Brain microvascular endothelial cell (primary cell): ENCODE results near the gene CES4A.
"Not testable (repeated sequence)": the region's sequence is repeated elsewhere in the genome, so short reads cannot be mapped to it uniquely, and the experiment has no call there.

ENCODE experiments used
- DNase-seq: peaks from one replicate; pipeline ENCODE4 v3.0.0-alpha.2; 2020
- H3K27ac ChIP-seq: fragments of 250-450 bp; sonication (Bioruptor Pico); 2 replicates; pipeline ENCODE4 v1.5.1; 2020; ENCODE audit warnings: mild to moderate bottlenecking, moderate library complexity
- H3K27me3 ChIP-seq: fragments of 250-450 bp; sonication (Bioruptor Pico); replicated peaks from 2 replicates; pipeline ENCODE4 v1.5.1; 2020; ENCODE audit warnings: mild to moderate bottlenecking
- H3K36me3 ChIP-seq: fragments of 250-450 bp; sonication (Bioruptor Pico); replicated peaks from 2 replicates; pipeline ENCODE4 v1.5.1; 2020; ENCODE audit warnings: mild to moderate bottlenecking
- H3K4me3 ChIP-seq: 2 replicates; pipeline ENCODE4 v1.5.1; 2011; ENCODE audit warnings: low read depth, mild to moderate bottlenecking, control low read depth, low read length, moderate library complexity
- in situ Hi-C: cut with HindIII; loops from 2 replicates; pipeline ENCODE4 v1.10.0; 2017; ENCODE audit warnings: low sequenced_read_pairs, low pct_ligation_motif_present
- TF ChIP-seq, protein P1 (sequence below): IDR thresholded peaks from 2 replicates; pipeline ENCODE4 v1.5.1; 2011; ENCODE audit warnings: low read depth, mild to moderate bottlenecking, moderate library complexity, low read length, control low read depth, inconsistent platforms; ENCODE audit errors: missing control alignments

Gene CES4A

DNA sequence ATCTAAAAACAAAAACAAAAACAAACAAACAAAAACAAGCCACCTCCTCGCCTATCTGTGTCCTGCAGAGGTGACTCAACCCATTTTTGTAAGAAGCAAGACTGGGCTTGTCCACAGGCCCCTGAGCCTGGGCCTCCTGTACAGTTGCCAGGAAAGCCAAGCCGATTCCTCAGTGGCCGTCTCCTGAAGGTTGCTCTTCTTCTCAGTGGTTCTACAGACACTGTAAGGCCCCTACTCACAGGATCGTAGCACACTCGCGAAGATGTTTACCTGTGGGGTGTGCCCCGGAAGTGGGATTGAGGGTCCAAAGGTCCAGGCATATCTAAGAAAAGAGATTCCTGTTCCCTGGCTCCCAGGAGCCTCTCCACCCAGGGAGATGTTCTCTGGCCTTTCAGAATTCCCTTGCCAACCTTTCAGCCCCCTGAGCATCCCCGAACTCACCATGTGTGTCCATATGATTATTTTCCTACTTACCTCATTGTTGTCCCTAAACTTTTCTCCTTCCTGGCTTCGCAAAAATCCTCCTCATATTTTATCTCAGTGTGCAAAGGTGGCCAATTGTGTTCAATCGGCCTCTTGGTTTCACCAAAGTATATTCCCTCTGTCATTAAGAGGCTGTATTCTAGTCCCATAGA is 34.8 kb upstream of the CES4A start:
- H3K36me3 ChIP-seq: no peaks in the 10 kb centered on the region
- in situ Hi-C loops: no loop called here
- no peak for DNase-seq
- H3K27ac ChIP-seq: no peak overlapping the region
- no peak overlapping the region for H3K4me3 ChIP-seq
- peaks cover 4% of the 10 kb centered on the region for H3K27me3 ChIP-seq
- TF ChIP-seq, protein P1, sequence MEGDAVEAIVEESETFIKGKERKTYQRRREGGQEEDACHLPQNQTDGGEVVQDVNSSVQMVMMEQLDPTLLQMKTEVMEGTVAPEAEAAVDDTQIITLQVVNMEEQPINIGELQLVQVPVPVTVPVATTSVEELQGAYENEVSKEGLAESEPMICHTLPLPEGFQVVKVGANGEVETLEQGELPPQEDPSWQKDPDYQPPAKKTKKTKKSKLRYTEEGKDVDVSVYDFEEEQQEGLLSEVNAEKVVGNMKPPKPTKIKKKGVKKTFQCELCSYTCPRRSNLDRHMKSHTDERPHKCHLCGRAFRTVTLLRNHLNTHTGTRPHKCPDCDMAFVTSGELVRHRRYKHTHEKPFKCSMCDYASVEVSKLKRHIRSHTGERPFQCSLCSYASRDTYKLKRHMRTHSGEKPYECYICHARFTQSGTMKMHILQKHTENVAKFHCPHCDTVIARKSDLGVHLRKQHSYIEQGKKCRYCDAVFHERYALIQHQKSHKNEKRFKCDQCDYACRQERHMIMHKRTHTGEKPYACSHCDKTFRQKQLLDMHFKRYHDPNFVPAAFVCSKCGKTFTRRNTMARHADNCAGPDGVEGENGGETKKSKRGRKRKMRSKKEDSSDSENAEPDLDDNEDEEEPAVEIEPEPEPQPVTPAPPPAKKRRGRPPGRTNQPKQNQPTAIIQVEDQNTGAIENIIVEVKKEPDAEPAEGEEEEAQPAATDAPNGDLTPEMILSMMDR: no peak

DNA sequence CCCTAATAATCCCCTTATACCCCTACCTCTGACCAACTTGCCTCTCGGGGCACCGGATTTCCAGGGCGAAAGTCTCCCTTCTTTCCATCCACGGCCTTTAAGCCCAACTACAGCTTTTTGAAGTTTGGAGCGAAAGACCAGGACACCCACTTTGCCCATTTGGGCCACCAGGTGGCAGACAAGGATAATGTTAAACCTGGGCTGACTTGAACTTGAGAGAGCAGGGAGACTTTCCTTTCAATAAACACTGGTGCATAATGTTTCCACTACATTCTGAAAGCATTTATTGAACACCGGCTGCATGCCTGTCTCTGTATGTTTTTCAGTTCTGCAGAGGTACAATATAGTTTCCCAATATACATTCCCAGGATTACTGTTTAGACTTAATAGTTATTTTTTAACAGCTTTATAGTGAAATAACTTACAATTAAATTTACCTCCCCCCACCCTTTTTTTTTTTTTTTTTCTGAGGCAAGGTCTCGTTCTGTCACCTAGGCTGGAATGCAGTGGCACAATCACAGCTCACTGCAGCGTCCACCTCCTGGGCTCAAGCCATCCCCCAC is 34.2 kb upstream of the CES4A start:
- TF ChIP-seq, protein P1: peak; percentile 90
- no peaks in the 10 kb centered on the region for H3K36me3 ChIP-seq
- no peak overlapping the region for H3K4me3 ChIP-seq
- peaks cover 2% of the 10 kb centered on the region for H3K27me3 ChIP-seq
- peak; percentile 69 for DNase-seq
- in situ Hi-C loops: no loop called here
- H3K27ac ChIP-seq: no peak overlapping the region

DNA sequence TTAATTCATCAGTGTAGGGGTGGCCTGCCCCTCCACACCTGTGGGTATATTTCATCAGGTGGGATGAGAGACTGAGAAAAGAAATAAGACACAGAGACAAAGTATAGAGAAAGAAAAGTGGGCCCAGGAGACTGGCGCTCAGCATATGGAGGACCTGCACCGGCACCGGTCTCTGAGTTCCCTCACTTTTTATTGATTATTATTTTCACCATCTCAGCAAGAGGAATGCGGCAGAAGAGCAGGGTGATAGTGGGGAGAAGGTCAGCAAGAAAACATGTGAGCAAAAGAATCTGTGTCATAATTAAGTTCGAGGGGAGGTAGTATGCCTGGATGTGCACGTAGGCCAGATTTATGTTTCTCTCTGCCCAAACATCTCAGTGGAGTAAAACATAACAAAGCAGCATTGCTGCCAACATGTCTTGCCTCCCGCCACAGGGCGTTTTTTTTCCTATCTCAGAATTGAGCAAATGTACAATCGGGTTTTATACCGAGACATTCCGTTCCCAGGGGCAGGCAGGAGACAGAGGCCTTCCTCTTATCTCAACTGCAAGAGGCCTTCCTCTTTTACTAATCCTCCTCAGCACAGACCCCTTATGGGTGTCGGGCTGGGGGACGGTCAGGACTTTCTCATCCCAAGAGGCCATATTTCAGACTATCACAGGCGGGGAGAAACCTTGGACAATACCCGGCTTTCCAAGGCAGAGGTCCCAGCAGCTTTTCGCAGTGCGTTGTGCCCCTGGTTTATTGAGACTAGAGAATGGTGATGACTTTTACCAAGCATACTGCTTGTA is 32.8 kb upstream of the CES4A start:
- H3K27me3 ChIP-seq, H3K4me3 ChIP-seq, DNase-seq, H3K27ac ChIP-seq, in situ Hi-C loops, H3K36me3 ChIP-seq: not testable (repeated sequence)

DNA sequence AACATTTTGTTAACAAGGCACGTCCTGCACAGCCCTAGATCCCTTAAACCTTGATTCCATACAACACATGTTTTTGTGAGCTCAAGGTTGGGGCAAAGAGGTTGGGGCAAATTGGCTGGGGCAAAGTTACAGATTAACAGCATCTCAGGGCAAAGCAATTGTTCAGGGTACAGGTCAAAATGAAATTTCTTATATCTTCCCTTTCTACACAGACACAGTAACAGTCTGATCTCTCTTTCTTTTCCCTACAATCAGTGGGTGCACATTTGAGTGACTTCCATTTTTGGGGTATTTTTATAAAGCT is 32.3 kb upstream of the CES4A start:
- H3K27ac ChIP-seq, in situ Hi-C loops, H3K36me3 ChIP-seq, H3K27me3 ChIP-seq, DNase-seq, H3K4me3 ChIP-seq: not testable (repeated sequence)

DNA sequence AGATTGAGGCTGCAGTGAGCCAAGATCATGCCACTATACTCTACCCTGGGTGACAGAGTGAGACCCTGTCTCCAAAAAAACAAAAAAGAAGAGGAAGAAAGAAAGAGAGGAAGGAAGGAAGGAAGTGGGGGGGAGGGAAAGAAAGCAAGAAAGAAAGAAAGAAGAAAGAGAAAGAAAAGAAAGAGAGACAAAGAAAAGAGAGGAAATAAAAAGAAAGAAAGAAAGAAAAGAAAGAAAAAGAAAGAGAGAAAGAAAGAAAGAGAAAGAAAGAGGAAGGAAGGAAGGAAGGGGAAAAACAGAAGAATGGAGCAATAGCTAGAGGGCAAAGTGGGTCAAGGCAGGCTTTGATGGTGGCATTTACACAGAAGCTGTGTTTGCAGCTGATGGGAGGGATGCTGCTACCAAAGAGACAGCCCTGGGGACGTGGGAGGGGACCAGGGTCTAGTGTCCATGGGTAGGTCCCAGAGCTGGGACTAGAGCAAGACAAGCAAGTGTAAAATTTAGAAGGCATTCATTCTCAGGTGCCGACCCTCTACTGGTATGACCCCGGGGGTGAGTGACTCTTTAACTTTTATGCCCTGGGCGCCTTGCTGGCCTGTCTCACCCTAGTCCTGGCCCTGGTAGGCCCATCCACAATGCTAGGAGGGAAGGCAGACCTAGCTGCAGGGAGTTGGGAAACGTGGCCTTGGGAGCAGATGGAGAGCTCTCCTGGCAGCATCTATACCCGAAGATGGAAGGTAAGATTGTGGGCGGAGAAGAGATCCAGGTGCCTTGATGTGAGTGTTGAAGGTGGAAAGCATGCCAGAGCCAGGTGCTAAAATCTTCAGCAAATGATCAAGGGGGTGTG is 29.3 kb upstream of the CES4A start:
- no peaks in the 10 kb centered on the region for H3K36me3 ChIP-seq
- in situ Hi-C loops: no loop called here

DNA sequence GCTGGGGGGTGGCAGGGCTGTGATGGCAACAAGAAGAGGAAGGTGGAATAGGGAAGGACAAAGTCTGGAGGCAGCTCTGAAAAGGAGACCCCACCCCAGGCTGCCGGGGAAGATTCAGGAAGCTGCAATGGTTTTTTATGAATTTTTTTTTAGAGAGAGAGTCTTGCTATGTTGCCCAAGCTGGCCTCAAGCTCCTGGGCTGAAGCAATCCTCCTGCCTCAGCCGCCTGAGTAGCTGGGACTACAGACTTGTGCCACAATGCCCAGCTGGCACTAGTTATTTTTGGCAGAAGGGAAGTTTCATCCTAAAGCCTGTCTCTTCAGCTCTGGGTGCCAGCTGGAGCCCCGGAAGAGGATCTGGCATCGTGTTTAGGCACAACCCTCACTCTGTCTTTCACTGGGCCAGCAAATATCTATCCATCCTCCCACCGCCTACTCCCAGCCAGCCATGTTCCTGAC is 28.7 kb upstream of the CES4A start:
- in situ Hi-C loops: no loop called here
- Histone ChIP-seq H3K27ac (no peak overlapping the region), H3K36me3 (no peaks in the 10 kb centered on the region), H3K4me3 (no peak overlapping the region), H3K27me3 (no peaks in the 10 kb centered on the region)
- TF ChIP-seq, protein P1: no peak
- DNase-seq: no peak

More for the DNA sequence above, 29.3 kb upstream of the CES4A start:
- TF ChIP-seq, protein P1: no peak
- Histone ChIP-seq H3K27me3 (no peaks in the 10 kb centered on the region), H3K4me3 (no peak overlapping the region), H3K27ac (no peak overlapping the region)
- no peak for DNase-seq
